GM21825 (cell line): Measurements from ENCODE around the gene STAP1.

Source experiments
- ATAC-seq: cut with Tn5 transposase; IDR thresholded peaks from one replicate; pipeline ENCODE4 v1.9.1; 2021; ENCODE audit warnings: mild to moderate bottlenecking, moderate library complexity; ENCODE audit not compliant: unreplicated experiment

Gene STAP1

GRCh38 chr4:67555447-67555846, 3.1 kb upstream of the STAP1 start:
- ATAC-seq = no peak

DNA sequence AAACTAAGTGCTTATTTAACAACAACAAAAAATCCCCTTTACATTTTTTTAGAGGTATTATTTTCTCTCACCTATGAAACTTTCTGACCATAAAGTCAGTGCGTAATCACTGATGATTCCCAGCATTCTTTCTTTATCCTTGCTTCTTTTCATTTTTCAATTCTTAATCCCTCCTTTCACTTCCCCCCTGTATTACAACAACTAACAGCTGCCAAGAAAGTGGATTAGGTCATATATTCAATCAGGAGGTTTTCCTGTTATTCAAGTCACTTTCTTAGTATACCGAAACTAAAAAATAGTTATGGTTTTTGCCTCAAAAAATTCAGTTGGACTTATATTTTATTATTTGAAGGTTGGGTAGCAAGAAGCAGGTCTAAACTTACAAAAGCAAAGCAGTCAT, 2.1 kb upstream of the STAP1 start:
- ATAC-seq = no peak

- ATAC-seq = no peak
Measured at GRCh38 chr4:67565284-67565683, 6.8 kb downstream of the STAP1 start.

GRCh38 chr4:67566335-67566734, 7.8 kb downstream of the STAP1 start:
- ATAC-seq = no peak

- ATAC-seq = no peak
Measured at GRCh38 chr4:67568820-67569219, 10.3 kb downstream of the STAP1 start.

GRCh38 chr4:67570537-67570936, 12.0 kb downstream of the STAP1 start:
- no peak for ATAC-seq

GRCh38 chr4:67571975-67572374, 13.4 kb downstream of the STAP1 start:
- ATAC-seq = no peak

- no peak for ATAC-seq
Measured at GRCh38 chr4:67573193-67573592, 14.7 kb downstream of the STAP1 start.

DNA sequence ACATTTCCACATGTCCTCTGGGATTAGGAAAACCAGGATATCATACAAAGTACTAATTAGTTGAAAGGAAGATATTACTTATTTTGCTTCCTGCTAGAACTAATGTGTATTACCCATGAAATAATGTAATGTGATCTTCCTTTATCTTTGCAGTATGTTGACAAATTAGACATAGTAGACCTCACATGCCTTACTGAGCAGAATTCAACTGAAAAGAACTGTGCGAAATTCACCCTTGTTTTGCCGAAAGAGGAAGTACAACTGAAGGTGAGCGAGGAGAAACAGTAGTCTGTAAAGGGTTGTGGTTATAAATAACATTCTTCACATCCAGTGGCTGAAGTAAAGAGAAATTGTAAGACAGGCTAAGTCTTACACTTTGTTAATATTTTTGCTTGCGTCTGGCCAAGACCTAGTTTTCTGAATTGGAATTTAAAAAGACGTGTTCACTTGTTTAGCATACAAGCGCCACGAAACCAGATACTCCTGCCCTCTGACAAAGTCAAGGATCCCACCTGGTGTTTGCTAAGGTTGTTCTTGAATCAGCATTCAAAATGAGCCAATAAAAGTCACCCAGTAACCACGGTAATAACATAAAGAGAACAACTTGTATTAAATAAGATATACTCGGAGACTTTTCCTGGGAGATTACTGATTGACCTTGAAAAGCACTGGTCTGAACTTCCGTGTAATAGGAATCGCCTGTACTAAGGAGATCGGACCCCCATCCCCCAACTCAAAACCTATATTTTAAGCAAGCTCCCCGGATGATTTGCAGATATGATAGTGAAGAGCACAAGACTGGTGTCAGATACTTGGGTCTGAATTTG, 16.9 kb downstream of the STAP1 start:
- ATAC-seq = peak; percentile 94

DNA sequence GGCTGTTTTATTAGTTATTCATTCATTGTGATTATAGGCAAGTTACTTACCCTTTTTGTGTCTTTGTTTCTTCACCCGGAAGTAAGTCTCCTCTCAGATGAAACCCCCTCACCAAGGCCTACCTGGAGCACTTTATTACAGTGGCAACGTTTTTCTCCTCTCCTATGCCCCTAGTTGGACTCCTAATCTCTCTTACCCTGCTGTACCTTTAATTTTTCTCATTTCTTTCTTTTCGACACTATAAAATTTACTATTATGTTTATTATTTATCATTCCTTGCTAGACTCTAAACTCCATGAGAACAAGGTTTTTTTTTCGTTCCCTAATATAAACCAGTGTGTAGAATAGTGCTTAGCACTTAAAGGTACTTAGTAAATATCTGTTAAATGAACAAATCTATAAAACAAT, 17.5 kb downstream of the STAP1 start:
- no peak for ATAC-seq

DNA sequence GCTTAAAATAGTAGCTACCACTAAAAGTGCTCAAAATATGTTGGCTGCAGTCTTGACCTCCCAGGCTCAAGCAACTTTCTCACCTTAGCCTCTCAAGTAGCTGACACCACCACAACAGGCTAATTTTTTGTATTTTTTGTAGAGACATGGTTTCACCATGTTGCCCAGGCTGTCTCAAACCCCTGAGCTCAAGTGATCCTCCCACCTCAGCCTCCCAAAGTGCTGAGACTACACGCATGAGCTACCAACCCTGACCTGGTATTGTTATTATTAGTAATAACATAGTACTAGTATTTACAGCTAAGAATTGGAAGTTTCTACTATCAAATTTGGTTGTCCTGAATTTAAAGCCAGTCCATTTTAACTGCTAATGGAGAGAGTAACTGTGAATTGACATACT, 18.0 kb downstream of the STAP1 start:
- peak; percentile 28 for ATAC-seq

- peak; percentile 25 for ATAC-seq
Measured at GRCh38 chr4:67580577-67580976, 22.1 kb downstream of the STAP1 start.

DNA sequence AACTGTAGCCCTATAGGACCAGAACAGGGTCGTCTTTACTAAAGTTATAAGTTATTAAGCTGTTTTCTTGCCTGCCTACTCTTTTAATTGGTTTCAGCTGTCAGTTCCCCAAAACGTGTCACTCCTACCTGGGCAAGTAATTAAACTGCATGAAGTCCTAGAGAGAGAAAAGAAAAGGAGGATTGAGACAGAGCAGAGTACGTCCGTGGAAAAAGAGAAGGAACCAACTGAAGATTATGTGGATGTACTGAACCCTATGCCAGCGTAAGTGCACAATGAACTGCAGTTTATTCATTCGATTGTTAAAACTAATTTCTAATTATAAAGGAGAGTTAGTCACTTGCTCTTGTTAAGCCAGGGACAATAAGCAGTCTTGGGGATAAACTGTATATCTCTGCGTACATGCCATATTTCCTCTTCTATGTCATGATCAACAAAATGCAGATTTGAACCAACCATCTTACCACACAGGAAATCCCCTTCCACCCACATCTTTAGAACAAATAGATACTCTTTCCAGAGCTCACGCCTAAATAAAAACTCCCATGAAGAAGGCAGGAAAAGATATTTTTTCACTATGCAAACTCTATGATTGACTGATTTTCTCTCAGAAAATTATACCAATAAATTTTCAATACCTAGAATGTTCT, 22.8 kb downstream of the STAP1 start:
- peak; percentile 68 for ATAC-seq

GRCh38 chr4:67581913-67582312, 23.4 kb downstream of the STAP1 start:
- ATAC-seq = no peak

- no peak for ATAC-seq
Measured at GRCh38 chr4:67584496-67584895, 26.0 kb downstream of the STAP1 start.

DNA sequence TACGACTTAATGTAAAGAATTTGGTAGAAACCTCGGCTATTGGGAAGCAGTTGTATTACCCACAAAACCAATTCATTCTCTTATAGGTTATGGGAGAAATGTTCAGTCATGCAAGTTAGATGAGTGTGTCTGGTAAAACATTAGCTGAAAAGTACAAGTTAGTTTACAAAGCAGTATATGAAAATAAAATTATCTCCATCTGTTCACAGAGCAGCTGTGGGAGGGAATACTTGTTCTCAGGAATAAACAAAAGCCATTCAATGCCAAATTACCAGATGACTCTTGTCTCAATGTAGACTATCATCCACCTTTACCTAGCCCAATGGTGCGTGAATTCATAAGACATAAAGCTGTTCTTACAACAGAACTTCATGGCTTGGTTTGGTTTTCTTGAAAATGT, 28.6 kb downstream of the STAP1 start:
- ATAC-seq = no peak

- ATAC-seq = no peak
Measured at GRCh38 chr4:67593741-67594175, 35.2 kb downstream of the STAP1 start.

- ATAC-seq = no peak
Measured at GRCh38 chr4:67603310-67604028, 44.9 kb downstream of the STAP1 start.

DNA sequence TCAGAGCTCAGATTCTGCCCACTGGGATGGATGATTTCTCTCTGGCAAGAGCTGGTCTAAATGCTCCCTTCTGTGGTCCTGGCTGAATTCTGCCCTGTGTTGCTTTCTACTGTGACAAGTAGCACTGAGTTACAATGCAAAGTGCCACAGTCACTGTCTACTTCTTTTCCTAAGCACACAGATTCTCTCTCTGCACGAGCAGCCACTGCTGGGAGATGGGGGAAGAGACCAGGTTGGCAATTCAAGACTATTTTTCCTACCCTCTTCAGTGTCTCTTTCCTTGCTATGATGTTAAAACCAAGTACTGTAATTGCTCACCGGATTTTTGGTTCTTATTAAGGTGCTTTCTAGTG, 45.5 kb downstream of the STAP1 start:
- no peak for ATAC-seq

- no peak for ATAC-seq
Measured at GRCh38 chr4:67604749-67605148, 46.2 kb downstream of the STAP1 start.

- ATAC-seq = no peak
Measured at GRCh38 chr4:67608027-67608426, 49.5 kb downstream of the STAP1 start.

GRCh38 chr4:67614186-67614585, 55.7 kb downstream of the STAP1 start:
- ATAC-seq = no peak
